DMS114 treated with DMSO at 0.1 percent for 48 hours (cell line): ENCODE data around the gene CAMKMT.

Experiments
- DNase-seq: peaks from one replicate; lab custom pipeline; 2025; ENCODE audit not compliant: unreplicated experiment; lab: John Stamatoyannopoulos, UW

Gene CAMKMT

DNA sequence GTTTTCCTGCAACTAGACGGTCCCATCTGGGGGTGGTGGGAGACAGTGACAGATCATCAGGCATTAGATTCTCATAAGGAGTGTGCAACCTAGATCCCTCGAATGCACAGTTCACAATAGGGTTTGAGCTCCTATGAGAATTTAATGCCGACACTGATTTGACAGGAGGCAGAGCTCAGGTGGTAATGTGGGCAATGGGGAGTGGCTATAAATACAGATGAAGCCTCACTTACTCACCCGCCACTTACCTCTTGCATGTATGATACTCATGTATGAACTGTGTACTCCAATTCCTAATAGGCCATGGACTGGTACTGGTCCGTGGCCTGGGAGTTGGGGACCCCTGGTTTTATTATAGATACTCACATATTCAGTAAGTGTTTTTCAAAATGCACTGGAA, 457.3 kb downstream of the CAMKMT start:
- no peak for DNase-seq

DNA sequence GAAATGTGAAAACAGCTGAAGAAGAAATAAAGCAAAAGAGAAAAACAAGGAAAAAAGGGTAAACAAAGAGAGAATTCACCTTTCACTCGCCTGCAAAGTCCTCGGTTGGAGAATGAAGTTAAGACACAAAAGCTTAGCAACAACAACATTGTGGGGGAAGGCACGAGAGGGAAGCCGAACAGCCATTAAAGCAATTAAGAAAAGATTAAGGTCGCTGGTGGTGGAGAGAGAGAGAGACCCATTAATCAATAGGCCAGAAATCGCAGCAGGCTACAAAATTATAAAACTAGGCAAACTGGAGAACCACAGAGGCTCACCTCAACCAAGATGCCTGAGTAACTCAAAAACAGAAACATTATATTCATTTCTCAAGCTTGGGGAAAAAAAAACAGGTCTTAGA, 459.8 kb downstream of the CAMKMT start:
- no peak for DNase-seq

DNA sequence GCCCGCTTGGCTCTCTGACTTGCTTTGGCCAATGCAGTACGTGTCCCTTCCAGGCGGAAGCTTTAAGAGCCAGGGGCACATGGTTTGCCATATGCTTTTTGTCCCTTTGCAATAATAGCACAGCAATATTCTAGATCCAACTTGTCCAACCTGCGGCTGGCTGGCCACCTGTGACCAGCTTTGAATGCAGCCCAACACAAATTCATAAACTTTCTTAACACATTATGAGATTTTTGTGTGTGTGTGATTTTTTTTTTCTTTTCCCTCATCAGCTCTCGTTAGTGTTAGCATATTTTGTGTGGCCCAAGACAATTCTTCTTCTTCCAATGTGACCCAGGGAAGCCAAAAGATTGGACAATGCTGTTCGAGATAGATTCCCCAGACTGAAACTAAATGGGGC, 460.4 kb downstream of the CAMKMT start:
- DNase-seq, result no peak
